Tracheal epithelial cell (primary cell): ENCODE data around the gene DMWD. TPM values are rescaled to one million over a fixed set of nuclear protein-coding genes. Genes with fewer than 3 reads are reported as not detected.

Source experiments
- total RNA-seq: library from RNA; depleted of rRNA; stranded (reverse); fragments of >200 nt; gene quantifications from 2 replicates; pipeline ENCODE4 v1.2.1, GENCODE V29; 2014

The DMWD gene
- 27.0 and 33.5 TPM in 2 replicates for total RNA-seq

GRCh38 chr19:45792470-45793177, at the start of gene DMWD:
TSS of gene DMWD (minus strand) at chr19:45792845. CDS start at chr19:45792756, 89 bp downstream.

GRCh38 chr19:45814851-45815480, 22.3 kb upstream of the DMWD start, which contains the start of gene RSPH6A:
TSS of gene RSPH6A (minus strand) at chr19:45815308. CDS start at chr19:45815176, 132 bp downstream.

GRCh38 chr19:45782162-45782691, 10.4 kb downstream of the DMWD start, which contains the start of gene DMPK:
TSS of gene DMPK (minus strand) at chr19:45782490. CDS start at chr19:45782352, 138 bp downstream.

GRCh38 chr19:45768984-45769782, 23.5 kb downstream of the DMWD start, which contains the start of gene SIX5:
TSS of gene SIX5 (minus strand) at chr19:45769252. CDS start at chr19:45768844, 408 bp downstream.

GRCh38 chr19:45733160-45733810, 59.4 kb downstream of the DMWD start, which contains the start of gene MEIOSIN:
TSS of gene MEIOSIN (plus strand) at chr19:45733439. CDS start at chr19:45735377, 1,938 bp downstream.

Other genes with a start within 250 kb of the DMWD start
- 4.8 and 5.1 TPM in 2 replicates for gene OPA3, start 208.0 kb downstream of the DMWD start, total RNA-seq
- gene GPR4, start 190.6 kb downstream of the DMWD start, total RNA-seq: not detected in 2 replicates
- 84.8 and 113 TPM in 2 replicates for gene EML2, start 153.4 kb downstream of the DMWD start, total RNA-seq
- 0.43 and 0.96 TPM in 2 replicates for gene GIPR, start 124.6 kb downstream of the DMWD start, total RNA-seq
- 284 and 297 TPM in 2 replicates for gene SNRPD2, start 100.9 kb downstream of the DMWD start, total RNA-seq
- gene QPCTL, start 100.2 kb downstream of the DMWD start, total RNA-seq: 10.7 and 16.1 TPM in 2 replicates
- 6.0 TPM in 2 replicates for gene FBXO46, start 61.9 kb downstream of the DMWD start, total RNA-seq
- gene MEIOSIN, start 59.4 kb downstream of the DMWD start, total RNA-seq: not detected in 2 replicates
- 4.8 and 5.8 TPM in 2 replicates for gene SIX5, start 23.6 kb downstream of the DMWD start, total RNA-seq
- gene DMPK, start 10.4 kb downstream of the DMWD start, total RNA-seq: 5.1 and 9.6 TPM in 2 replicates
- gene RSPH6A, start 22.5 kb upstream of the DMWD start, total RNA-seq: not detected in 2 replicates
- 23.6 and 24.5 TPM in 2 replicates for gene SYMPK, start 70.3 kb upstream of the DMWD start, total RNA-seq
- gene FOXA3, start 71.5 kb upstream of the DMWD start, total RNA-seq: 0.24 TPM in 1 of 2 replicates, not detected in the other
- gene IRF2BP1, start 93.3 kb upstream of the DMWD start, total RNA-seq: 21.7 and 26.9 TPM in 2 replicates
- gene MYPOP, start 109.8 kb upstream of the DMWD start, total RNA-seq: 1.7 and 2.7 TPM in 2 replicates
- not detected in 2 replicates for gene NANOS2, start 121.9 kb upstream of the DMWD start, total RNA-seq
- gene NOVA2, start 181.0 kb upstream of the DMWD start, total RNA-seq: under 0.01 TPM in 1 of 2 replicates, not detected in the other
- 5.3 and 6.2 TPM in 2 replicates for gene CCDC61, start 202.6 kb upstream of the DMWD start, total RNA-seq
- gene PGLYRP1, start 230.2 kb upstream of the DMWD start, total RNA-seq: not detected in 2 replicates
- not detected in 2 replicates for gene IGFL4, start 248.2 kb upstream of the DMWD start, total RNA-seq